Activated CD4-positive, alpha-beta T cell treated with anti-CD3 and anti-CD28 coated beads for 48 hours (primary cell): ENCODE measurements around the gene DRD4.
A peak's percentile ranks its signal among the peaks of the same experiment; 100 is the strongest.
"Not testable (repeated sequence)": the region's sequence is repeated elsewhere in the genome, so short reads cannot be mapped to it uniquely, and the experiment has no call there.

Experiments used
- DNase-seq: peaks from one replicate; pipeline ENCODE4 v3.0.0-alpha.2; 2020

The DRD4 gene

DNA sequence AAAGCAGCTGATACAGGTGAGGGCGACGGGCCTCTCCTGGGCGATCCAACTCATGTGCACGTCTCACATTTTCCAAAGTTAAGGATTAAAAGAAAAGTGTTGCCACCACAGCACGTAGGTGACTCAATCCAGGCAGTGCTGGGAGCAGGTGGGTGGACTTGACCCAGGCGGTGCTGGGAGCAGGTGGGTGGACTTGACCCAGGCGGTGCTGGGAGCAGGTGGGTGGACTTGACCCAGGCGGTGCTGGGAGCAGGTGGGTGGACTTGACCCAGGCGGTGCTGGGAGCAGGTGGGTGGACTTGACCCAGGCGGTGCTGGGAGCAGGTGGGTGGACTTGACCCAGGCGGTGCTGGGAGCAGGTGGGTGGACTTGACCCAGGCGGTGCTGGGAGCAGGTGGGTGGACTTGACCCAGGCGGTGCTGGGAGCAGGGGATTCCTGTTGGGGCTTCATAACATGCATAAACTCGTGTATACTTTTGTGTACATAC lies 10.6 kb downstream of the DRD4 start:
- DNase-seq, result not testable (repeated sequence)

DNA sequence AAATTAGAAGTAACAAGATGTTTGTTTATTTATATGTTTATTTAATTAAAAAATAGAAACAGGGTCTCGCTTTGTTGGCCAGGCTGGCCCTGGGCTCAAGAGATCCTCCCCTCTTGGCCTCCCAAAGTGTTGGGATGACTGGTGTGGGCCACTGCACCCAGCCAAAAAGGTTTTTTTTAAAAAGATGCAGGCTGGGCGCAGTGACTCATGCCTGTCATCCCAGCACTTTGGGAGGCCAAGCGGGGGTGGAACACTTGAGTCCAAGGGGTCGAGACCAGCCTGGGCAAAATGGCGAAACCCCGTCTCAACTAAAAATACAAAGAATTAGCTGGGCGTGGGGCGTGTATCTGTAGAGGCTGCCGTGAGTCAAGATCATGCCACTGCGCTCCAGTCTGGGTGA lies 13.4 kb downstream of the DRD4 start:
- DNase-seq, result no peak

- DNase-seq, result not testable (repeated sequence)
Measured at GRCh38 chr11:653136-653535, 16.1 kb downstream of the DRD4 start.

- DNase-seq, result no peak
Measured at GRCh38 chr11:653837-654236, 16.8 kb downstream of the DRD4 start.

- not testable (repeated sequence) for DNase-seq
Measured at GRCh38 chr11:654444-654843, 17.4 kb downstream of the DRD4 start.

GRCh38 chr11:655036-655726 lies 18.1 kb downstream of the DRD4 start:
- DNase-seq, result no peak

DNA sequence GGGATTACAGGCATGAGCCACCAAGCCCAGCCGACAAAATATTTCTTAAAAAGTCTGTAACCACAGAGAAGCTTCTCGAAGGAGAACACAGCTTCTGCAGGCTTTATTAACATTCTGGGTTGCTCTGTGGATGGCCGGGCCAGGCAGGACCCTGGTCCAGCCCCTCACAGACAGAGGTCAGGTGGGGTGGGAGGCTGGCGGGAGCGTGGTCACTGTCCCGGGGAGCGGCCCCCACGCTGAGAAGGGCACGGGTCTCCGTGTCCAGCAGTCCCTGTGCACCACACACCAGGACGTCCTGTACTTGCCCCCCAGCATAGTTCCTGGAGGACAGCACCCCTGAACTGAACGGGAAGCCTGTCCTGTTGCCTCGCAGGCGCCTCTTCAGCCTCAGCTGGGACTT lies 19.4 kb downstream of the DRD4 start:
- DNase-seq, result no peak

GRCh38 chr11:656866-657265 lies 19.8 kb downstream of the DRD4 start:
- DNase-seq, result no peak

- no peak for DNase-seq
Measured at GRCh38 chr11:657691-658126, 20.6 kb downstream of the DRD4 start.

DNA sequence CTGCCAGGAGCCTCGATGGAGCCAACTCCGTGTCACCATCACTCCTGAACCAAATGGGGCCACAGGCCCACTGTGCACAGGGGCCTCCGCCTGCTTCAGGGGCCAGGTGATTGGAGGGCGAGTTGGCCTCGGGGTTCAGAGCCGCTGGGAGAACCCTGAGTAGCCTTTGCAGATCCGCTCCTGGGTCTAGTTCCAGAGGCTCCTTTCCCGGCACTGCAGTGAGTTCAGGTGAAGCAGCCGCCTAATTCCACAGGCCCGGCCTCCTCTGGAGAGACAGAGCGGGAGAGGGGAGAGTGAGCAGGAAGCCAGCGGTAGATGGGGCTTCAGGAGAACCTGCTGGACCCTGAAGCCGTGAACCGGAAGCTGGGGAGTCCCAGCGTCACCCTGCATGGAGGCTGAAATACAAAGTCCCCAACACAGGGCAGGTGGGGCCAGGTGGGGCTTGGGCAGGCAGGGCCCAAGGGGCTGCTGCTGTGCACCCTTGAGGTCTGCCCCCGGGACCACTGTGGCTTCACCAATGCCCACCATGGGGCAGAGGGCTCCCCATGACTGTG lies 22.5 kb downstream of the DRD4 start:
- DNase-seq, result no peak

GRCh38 chr11:660281-660680 lies 23.2 kb downstream of the DRD4 start:
- no peak for DNase-seq

DNA sequence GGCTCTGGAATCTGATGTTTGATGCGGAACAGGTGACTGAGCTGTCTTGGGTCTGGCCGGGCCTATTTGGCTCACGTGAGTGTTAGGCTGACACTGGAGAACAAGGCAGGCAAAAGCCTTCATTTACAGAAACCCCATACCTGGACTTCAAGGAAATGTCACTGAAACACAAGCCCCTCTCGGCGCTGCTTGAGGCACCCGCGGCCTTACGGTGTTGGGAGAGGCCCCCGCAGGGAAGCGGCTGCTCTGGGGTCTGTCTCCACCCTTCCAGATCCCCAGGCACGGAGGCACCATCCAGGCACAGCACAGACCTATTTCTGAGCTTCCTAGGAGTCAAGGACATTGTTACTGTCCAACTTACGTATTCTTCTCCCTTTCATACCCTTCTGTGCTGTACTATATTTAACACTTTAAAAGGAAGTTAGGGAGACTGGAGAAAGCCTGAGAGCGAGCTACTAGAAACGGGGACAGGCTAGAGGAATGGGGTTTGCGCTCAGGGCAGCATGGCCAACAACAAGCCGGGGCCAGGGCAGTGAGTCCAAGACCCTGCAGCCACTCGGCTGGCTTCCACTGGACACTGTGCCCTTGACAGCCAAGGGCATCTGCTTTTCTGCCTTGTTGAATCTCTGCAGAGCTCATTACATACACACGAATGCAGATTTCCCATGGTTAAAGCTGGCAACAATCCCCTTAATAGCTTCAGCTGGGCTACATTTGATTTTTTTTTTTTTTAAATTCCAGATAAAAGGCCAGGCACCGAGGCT lies 23.8 kb downstream of the DRD4 start:
- no peak for DNase-seq

DNA sequence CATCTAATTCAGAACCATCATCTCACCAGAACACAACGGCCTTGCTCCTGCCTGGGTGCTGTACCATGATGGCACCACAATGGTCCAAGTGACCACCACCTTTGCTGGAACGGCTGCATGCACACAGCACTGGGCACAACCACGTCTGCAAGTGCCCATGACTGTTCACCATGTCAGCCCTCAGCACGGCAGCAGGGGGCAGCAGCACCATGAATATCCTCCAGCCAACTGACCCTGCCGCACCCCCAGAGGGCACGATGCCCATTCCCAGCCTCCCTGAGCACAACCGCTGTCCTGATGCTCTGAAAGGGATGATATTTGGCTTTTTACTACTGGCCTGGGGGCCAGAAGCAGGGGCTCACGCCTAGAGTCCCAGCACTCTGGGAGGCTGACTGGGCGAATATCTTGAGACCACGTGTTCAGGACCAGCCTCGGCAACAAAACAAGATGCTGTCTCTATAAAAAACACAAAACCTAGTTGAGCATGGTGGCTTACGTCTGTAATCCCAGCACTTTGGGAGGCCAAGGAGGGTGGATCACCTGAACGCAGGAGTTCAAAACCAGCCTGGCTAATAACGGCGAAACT lies 25.7 kb downstream of the DRD4 start:
- DNase-seq, result peak; percentile 50

DNA sequence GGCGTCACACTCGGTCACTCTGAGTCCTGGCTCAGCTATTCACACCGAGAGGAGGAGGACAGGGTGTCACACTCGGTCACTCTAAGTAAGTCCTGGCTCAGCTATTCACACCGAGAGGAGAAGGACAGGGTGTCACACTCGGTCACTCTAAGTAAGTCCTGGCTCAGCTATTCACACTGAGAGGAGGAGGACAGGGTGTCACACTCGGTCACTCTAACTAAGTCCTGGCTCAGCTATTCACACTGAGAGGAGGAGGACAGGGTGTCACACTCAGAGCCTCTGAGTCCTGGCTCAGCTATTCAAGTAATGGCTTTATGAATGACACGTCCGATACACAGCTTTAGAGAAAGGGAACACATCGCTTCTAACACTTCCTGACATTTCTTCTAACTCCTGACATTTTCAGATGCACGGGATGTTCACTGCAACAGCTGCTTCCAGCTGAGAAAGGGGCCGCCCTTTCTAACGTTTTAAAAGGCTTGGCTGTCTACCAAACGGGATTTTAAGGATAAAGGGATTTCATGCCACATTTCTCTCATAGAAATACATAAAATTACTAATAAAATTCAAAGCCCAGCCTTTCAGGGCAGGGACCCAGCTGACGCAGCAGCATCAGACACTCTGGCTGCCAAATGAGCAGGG lies 28.1 kb downstream of the DRD4 start:
- DNase-seq, result no peak

DNA sequence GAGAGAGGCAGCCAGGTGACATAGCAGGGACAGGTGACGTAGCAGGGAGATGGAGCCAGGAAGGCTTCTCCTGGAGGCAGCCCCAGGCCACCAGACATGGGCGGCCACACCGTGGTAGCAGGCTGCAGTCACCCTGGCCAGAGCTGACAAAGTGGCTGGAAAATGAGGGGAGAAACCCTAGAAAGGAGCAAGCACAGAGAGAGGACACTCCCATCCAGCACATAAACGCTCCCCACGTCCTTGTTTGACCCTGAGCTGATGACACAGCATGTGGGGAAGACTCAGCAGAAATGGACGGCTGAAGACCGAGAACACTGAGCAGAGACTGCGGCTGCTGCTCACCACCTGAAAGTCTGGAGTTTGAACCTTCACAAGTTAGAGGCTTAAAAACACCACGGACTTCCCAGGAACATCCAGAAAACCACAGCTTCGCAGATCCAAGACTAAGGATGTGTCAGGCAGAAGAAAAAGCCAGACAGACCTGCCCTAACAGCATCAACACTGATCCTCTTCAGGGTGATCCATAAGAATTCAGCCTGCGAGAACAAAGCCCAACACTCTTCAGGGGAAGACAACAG lies 28.7 kb downstream of the DRD4 start:
- DNase-seq, result no peak

DNA sequence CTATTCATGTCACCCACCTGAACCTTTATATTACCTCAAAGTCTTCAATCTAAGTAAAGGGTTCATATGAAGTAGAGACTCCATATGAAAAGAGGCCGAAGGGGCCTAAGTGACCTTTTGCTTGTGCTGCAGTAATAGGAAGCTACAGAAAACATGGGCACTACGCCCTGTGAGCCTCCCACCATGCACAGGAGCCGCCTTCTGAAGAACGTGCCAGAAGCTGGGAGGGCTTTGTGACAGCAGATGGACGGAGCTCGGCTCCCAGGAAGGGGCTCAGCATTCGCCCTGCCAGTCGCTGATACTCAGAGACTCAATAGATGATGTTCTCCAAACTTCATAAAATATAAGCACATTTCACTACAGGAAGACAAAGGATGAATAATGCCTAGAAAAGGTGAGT lies 36.8 kb downstream of the DRD4 start:
- no peak for DNase-seq

DNA sequence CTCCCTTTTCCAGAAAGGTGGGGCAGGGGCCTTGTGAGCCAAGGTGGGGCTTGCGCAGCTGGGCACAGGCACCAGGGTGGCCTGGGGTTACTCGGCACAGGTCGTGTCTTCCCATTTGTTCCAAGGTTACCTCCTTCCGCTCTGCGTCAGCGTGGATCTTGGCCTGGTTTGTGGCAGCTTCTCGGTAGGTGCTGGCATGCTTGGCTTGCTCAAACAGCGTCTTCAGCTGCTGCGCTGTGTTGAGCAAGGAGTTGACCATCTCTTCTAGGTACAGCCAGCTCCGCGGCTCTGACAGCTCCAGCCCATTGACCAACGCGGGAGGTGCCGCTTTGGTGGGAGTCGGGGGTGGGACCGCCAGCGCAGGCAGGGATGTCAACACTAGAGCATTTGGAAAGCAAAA lies 37.3 kb downstream of the DRD4 start:
- DNase-seq, result no peak

GRCh38 chr11:678297-678696 lies 41.2 kb downstream of the DRD4 start:
- DNase-seq, result no peak

GRCh38 chr11:679271-680207 lies 42.5 kb downstream of the DRD4 start:
- no peak for DNase-seq

DNA sequence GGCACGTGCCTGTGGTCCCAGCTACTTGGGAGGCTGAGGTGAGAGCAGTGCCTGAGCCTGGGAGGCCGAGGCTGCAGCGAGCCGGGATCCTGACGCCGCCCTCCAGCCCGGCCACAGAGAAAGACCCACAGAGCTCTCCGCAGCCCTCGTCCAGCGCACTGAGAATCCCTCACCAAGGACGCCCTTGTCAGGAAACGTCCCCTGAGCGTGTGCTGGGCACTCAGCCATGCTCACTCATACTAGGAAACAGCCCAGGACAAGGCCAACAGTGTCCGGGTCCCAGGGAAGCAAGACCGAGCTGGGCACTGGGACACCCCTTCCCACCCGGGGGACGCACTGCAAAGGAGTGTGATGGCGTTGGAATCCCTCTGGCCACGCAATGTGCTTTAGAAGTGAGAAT lies 43.4 kb downstream of the DRD4 start:
- DNase-seq, result no peak

- no peak for DNase-seq
Measured at GRCh38 chr11:680970-681369, 43.9 kb downstream of the DRD4 start.
